ENCODE results near the gene FOXP1. TPM values are rescaled to one million over a fixed set of nuclear protein-coding genes. Genes with fewer than 3 reads are reported as not detected.
"Not testable (repeated sequence)": the region's sequence is repeated elsewhere in the genome, so short reads cannot be mapped to it uniquely, and the experiment has no call there.

Gene FOXP1
- total RNA-seq, 2 experiments from 2014 or later = 493 to 508 TPM

GRCh38 chr3:71328926-71329325 is 254.6 kb downstream of the FOXP1 start:
- H3K27ac Mint-ChIP-seq = no peak overlapping the region
- intact Hi-C loops (cut with DNase I, micrococcal nuclease) = no loop called here
- Histone ChIP-seq H3K4me3 (ENCODE audit: low read length) (no peak overlapping the region), H3K9me3 (ENCODE audit: control insufficient read depth in 1 of 2, insufficient read depth in 1 of 2, low read length in 2 of 2) (peaks cover 0 to 12% of the 10 kb centered on the region in 2 experiments), H3K27ac (ENCODE audit: low read depth in 1 of 2, low read length in 2 of 2) (no peak overlapping the region), H3K36me3 (ENCODE audit: insufficient read depth, low read length) (peaks cover 24% of the 10 kb centered on the region), H3K27me3 (ENCODE audit: control insufficient read depth in 1 of 2, insufficient read depth in 2 of 2, low read length in 2 of 2) (no peaks in the 10 kb centered on the region), H3K4me1 (ENCODE audit: insufficient read depth, low read length) (no peaks in the 10 kb centered on the region)
- DNase-seq (no peak), ATAC-seq (ENCODE audit: poor library complexity) (no peak)
- TF ChIP-seq CTCF (IDR thresholded peaks at IDR 0.05) = no peak
- H3K27me3 Mint-ChIP-seq = no peaks in the 10 kb centered on the region
- H3K36me3 Mint-ChIP-seq (ENCODE audit: low read depth) = peaks cover 79% of the 10 kb centered on the region
- H3K9me3 Mint-ChIP-seq = no peaks in the 10 kb centered on the region
- POLR2A ChIA-PET = no interaction called here
- CTCF ChIA-PET = interaction anchor here (0.7 kb wide), 1 partner anchor 55 kb away, joined by 4 read pairs; no protein-coding TSS in a partner anchor
- no peak overlapping the region for H3K4me3 Mint-ChIP-seq
- H3K4me1 Mint-ChIP-seq (ENCODE audit: low read depth) = peaks cover 43% of the 10 kb centered on the region

GRCh38 chr3:71327936-71328335 is 255.6 kb downstream of the FOXP1 start:
- Mint-ChIP-seq H3K4me3 (no peak overlapping the region), H3K27ac (peak overlapping the region; percentile 39)
- CTCF ChIA-PET = interaction anchor here (0.7 to 1.0 kb wide), 2 partner anchors 72 to 381 kb away, joined by 3 read pairs; no protein-coding TSS in a partner anchor

GRCh38 chr3:71325715-71326114 is 257.8 kb downstream of the FOXP1 start:
- Histone ChIP-seq H3K27me3 (ENCODE audit: control insufficient read depth in 1 of 2, insufficient read depth in 2 of 2, low read length in 2 of 2) (no peaks in the 10 kb centered on the region), H3K36me3 (ENCODE audit: insufficient read depth, low read length) (peaks cover 11% of the 10 kb centered on the region), H3K4me3 (ENCODE audit: low read length) (no peak overlapping the region), H3K27ac (ENCODE audit: low read depth in 1 of 2, low read length in 2 of 2) (no peak overlapping the region), H3K4me1 (ENCODE audit: insufficient read depth, low read length) (no peaks in the 10 kb centered on the region), H3K9me3 (ENCODE audit: control insufficient read depth in 1 of 2, insufficient read depth in 1 of 2, low read length in 2 of 2) (peaks cover 0 to 5% of the 10 kb centered on the region in 2 experiments)
- DNase-seq = no peak
- Mint-ChIP-seq H3K27ac (no peak overlapping the region), H3K9me3 (no peaks in the 10 kb centered on the region), H3K36me3 (ENCODE audit: low read depth) (peaks cover 69% of the 10 kb centered on the region), H3K4me3 (no peak overlapping the region), H3K27me3 (no peaks in the 10 kb centered on the region), H3K4me1 (ENCODE audit: low read depth) (peaks cover 44% of the 10 kb centered on the region)
- ChIA-PET CTCF (no interaction called here), POLR2A (no interaction called here)
- TF ChIP-seq CTCF (IDR thresholded peaks at IDR 0.05) = no peak
- no peak for ATAC-seq (ENCODE audit: poor library complexity)
- intact Hi-C loops (cut with DNase I, micrococcal nuclease) = no loop called here

More at GRCh38 chr3:71327936-71328335, 255.6 kb downstream of the FOXP1 start:
- H3K9me3 ChIP-seq (ENCODE audit: control insufficient read depth in 1 of 2, insufficient read depth in 1 of 2, low read length in 2 of 2) = peaks cover 0 to 12% of the 10 kb centered on the region in 2 experiments
- ATAC-seq (ENCODE audit: poor library complexity) (no peak), DNase-seq (no peak)
- no peak overlapping the region for H3K27ac ChIP-seq (ENCODE audit: low read depth in 1 of 2, low read length in 2 of 2)
- POLR2A ChIA-PET = no interaction called here
- H3K4me1 ChIP-seq (ENCODE audit: insufficient read depth, low read length) = no peaks in the 10 kb centered on the region
- Mint-ChIP-seq H3K9me3 (no peaks in the 10 kb centered on the region), H3K4me1 (ENCODE audit: low read depth) (peaks cover 40% of the 10 kb centered on the region), H3K36me3 (ENCODE audit: low read depth) (peaks cover 79% of the 10 kb centered on the region), H3K27me3 (no peaks in the 10 kb centered on the region)
- no peaks in the 10 kb centered on the region for H3K27me3 ChIP-seq (ENCODE audit: control insufficient read depth in 1 of 2, insufficient read depth in 2 of 2, low read length in 2 of 2)
- H3K4me3 ChIP-seq (ENCODE audit: low read length) = no peak overlapping the region
- TF ChIP-seq CTCF (IDR thresholded peaks at IDR 0.05) = no peak
- peaks cover 19% of the 10 kb centered on the region for H3K36me3 ChIP-seq (ENCODE audit: insufficient read depth, low read length)
- intact Hi-C loops (cut with DNase I, micrococcal nuclease) = no loop called here

- H3K4me3 ChIP-seq (ENCODE audit: low read length); H3K9me3 Mint-ChIP-seq; ATAC-seq (ENCODE audit: poor library complexity); DNase-seq; intact Hi-C loops (cut with DNase I, micrococcal nuclease); POLR2A ChIA-PET; H3K4me3 Mint-ChIP-seq; H3K27me3 Mint-ChIP-seq; H3K9me3 ChIP-seq (ENCODE audit: control insufficient read depth in 1 of 2, insufficient read depth in 1 of 2, low read length in 2 of 2); H3K36me3 ChIP-seq (ENCODE audit: insufficient read depth, low read length); H3K4me1 ChIP-seq (ENCODE audit: insufficient read depth, low read length); H3K27ac Mint-ChIP-seq; CTCF ChIA-PET; H3K27ac ChIP-seq (ENCODE audit: low read depth in 1 of 2, low read length in 2 of 2); H3K27me3 ChIP-seq (ENCODE audit: control insufficient read depth in 1 of 2, insufficient read depth in 2 of 2, low read length in 2 of 2): not testable (repeated sequence)
- peaks cover 37% of the 10 kb centered on the region for H3K4me1 Mint-ChIP-seq (ENCODE audit: low read depth)
- H3K36me3 Mint-ChIP-seq (ENCODE audit: low read depth) = peaks cover 54% of the 10 kb centered on the region
Measured at GRCh38 chr3:71324224-71324623, 259.3 kb downstream of the FOXP1 start.
